HL-60 (cell line): ENCODE data around the gene MBD2.

Source experiments
- GABPA ChIP-seq: IDR thresholded peaks from 2 replicates; pipeline ENCODE4 v1.6.1; 2012; ENCODE audit warnings: low read depth
- POLR2AphosphoS5 ChIP-seq: IDR thresholded peaks from 2 replicates; pipeline ENCODE4 v1.6.1; 2012; ENCODE audit warnings: low read depth
- SPI1 ChIP-seq: IDR thresholded peaks from 2 replicates; pipeline ENCODE4 v1.6.1; 2012; ENCODE audit warnings: low read depth, mild to moderate bottlenecking, borderline replicate concordance
- TF ChIP-seq, protein P1 (sequence below): IDR thresholded peaks from one replicate; pipeline ENCODE4 v1.5.1; 2011; ENCODE audit warnings: low read length, control low read depth, inconsistent platforms; ENCODE audit not compliant: insufficient read depth
- TF ChIP-seq, protein P2 (sequence below): IDR thresholded peaks from 2 replicates; pipeline ENCODE4 v1.6.1; 2012; ENCODE audit warnings: low read depth; ENCODE audit not compliant: insufficient replicate concordance

DNA sequence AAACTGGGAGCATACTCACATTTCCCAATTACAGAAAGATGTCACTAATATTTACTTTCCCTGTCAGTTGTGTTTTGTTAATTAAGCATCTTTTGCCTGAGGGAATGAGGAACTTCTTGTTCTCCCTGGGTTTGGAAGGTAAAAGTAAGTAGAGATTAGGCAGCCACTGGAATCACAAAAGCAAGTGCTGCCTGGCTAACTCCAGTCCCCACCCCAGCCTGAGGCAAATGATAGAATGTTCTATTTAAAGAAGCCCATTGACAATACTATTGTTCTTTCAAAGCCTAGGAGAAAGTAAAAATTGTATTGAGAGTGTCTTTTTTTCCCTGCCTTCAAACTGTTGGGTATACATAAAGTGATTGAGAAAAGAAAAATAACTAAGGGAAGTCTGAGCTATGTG is 93.8 kb downstream of the MBD2 start:
- TF ChIP-seq, protein P1, sequence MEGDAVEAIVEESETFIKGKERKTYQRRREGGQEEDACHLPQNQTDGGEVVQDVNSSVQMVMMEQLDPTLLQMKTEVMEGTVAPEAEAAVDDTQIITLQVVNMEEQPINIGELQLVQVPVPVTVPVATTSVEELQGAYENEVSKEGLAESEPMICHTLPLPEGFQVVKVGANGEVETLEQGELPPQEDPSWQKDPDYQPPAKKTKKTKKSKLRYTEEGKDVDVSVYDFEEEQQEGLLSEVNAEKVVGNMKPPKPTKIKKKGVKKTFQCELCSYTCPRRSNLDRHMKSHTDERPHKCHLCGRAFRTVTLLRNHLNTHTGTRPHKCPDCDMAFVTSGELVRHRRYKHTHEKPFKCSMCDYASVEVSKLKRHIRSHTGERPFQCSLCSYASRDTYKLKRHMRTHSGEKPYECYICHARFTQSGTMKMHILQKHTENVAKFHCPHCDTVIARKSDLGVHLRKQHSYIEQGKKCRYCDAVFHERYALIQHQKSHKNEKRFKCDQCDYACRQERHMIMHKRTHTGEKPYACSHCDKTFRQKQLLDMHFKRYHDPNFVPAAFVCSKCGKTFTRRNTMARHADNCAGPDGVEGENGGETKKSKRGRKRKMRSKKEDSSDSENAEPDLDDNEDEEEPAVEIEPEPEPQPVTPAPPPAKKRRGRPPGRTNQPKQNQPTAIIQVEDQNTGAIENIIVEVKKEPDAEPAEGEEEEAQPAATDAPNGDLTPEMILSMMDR = no peak
- TF ChIP-seq, protein P2, sequence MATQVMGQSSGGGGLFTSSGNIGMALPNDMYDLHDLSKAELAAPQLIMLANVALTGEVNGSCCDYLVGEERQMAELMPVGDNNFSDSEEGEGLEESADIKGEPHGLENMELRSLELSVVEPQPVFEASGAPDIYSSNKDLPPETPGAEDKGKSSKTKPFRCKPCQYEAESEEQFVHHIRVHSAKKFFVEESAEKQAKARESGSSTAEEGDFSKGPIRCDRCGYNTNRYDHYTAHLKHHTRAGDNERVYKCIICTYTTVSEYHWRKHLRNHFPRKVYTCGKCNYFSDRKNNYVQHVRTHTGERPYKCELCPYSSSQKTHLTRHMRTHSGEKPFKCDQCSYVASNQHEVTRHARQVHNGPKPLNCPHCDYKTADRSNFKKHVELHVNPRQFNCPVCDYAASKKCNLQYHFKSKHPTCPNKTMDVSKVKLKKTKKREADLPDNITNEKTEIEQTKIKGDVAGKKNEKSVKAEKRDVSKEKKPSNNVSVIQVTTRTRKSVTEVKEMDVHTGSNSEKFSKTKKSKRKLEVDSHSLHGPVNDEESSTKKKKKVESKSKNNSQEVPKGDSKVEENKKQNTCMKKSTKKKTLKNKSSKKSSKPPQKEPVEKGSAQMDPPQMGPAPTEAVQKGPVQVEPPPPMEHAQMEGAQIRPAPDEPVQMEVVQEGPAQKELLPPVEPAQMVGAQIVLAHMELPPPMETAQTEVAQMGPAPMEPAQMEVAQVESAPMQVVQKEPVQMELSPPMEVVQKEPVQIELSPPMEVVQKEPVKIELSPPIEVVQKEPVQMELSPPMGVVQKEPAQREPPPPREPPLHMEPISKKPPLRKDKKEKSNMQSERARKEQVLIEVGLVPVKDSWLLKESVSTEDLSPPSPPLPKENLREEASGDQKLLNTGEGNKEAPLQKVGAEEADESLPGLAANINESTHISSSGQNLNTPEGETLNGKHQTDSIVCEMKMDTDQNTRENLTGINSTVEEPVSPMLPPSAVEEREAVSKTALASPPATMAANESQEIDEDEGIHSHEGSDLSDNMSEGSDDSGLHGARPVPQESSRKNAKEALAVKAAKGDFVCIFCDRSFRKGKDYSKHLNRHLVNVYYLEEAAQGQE = no peak
- TF ChIP-seq SPI1 (no peak), POLR2AphosphoS5 (no peak), GABPA (no peak)
